Activated CD4-positive, alpha-beta T cell treated with anti-CD3 and anti-CD28 coated beads for 36 hours (primary cell): ENCODE results near the gene REEP1. TPM values are rescaled to one million over a fixed set of nuclear protein-coding genes. Genes with fewer than 3 reads are reported as not detected.
A peak's percentile ranks its signal among the peaks of the same experiment; 100 is the strongest.

ENCODE experiments used
- ATAC-seq: fragments of 200-7000 bp; cut with Tn5 transposase; one replicate; pipeline ENCODE4 v1.10.0; 2021; ENCODE audit warnings: mild to moderate bottlenecking, moderate library complexity
- CTCF ChIA-PET: fragments of 350-600 bp; sonication (Branson Sonifier 250); formaldehyde crosslinking; loops from one replicate; lab custom pipeline; 2021; ENCODE audit warnings: antibody characterized with exemption; lab: Charles Lee
- POLR2A ChIA-PET: fragments of 350-600 bp; sonication (Branson Sonifier 250); formaldehyde crosslinking; loops from one replicate; lab custom pipeline; 2021; ENCODE audit warnings: antibody characterized with exemption, inconsistent platforms; lab: Charles Lee
- DNase-seq: peaks from one replicate; pipeline ENCODE4 v3.0.0-alpha.2; 2020
- H3K27ac Mint-ChIP-seq: one replicate; pipeline ENCODE4 v1.8.0; 2021; ENCODE audit warnings: mixed read lengths
- H3K27me3 Mint-ChIP-seq: one replicate; pipeline ENCODE4 v1.8.0; 2021; ENCODE audit warnings: mixed read lengths
- H3K36me3 Mint-ChIP-seq: one replicate; pipeline ENCODE4 v1.8.0; 2021; ENCODE audit warnings: low read depth, mixed read lengths
- H3K4me1 Mint-ChIP-seq: one replicate; pipeline ENCODE4 v1.8.0; 2021; ENCODE audit warnings: mixed read lengths
- H3K4me3 Mint-ChIP-seq: one replicate; pipeline ENCODE4 v1.8.0; 2021; ENCODE audit warnings: mild to moderate bottlenecking, moderate library complexity, mixed read lengths
- H3K9me3 Mint-ChIP-seq: one replicate; pipeline ENCODE4 v1.8.0; 2021; ENCODE audit warnings: low read depth, mixed read lengths
- intact Hi-C, 2 experiments: fragments of 100-400 bp; cut with DNase I in 1 of 2; cut with micrococcal nuclease in 1 of 2; formaldehyde crosslinking; loops; one replicate each; pipeline versions ENCODE4 v1.14.2 to v1.15.1; 2022 to 2024; cut with DNase I, micrococcal nuclease
- total RNA-seq, 2 experiments: library from RNA; stranded (reverse); gene quantifications; one replicate each; pipeline ENCODE4 v1.2.3, GENCODE V29; 2021

The REEP1 gene
- total RNA-seq, 2 experiments from 2014 or later: 0.19 to 0.30 TPM

GRCh38 chr2:86368161-86368824 lies 30.9 kb upstream of the REEP1 start:
- peak overlapping the region; percentile 53 for H3K4me3 Mint-ChIP-seq
- peak; percentile 76 for ATAC-seq
- no peaks in the 10 kb centered on the region for H3K27me3 Mint-ChIP-seq
- POLR2A ChIA-PET: interaction anchor here (0.8 kb wide), 1 partner anchor 173 kb away, joined by 4 read pairs; no protein-coding TSS in a partner anchor
- peaks cover 47% of the 10 kb centered on the region for H3K4me1 Mint-ChIP-seq
- DNase-seq: peak; percentile 65
- intact Hi-C loops: loop anchor here (1.0 to 2.0 kb wide), 3 partner anchors 143 to 255 kb away; partner anchors contain the start of gene RNF103 (in 1 of the 2)
- H3K9me3 Mint-ChIP-seq: peaks cover 6% of the 10 kb centered on the region
- peak overlapping the region; percentile 72 for H3K27ac Mint-ChIP-seq
- peaks cover 8% of the 10 kb centered on the region for H3K36me3 Mint-ChIP-seq
- CTCF ChIA-PET: interaction anchor here (0.6 to 4.0 kb wide), 9 partner anchors 12 to 192 kb away, joined by 3 to 24 read pairs (median 4); no protein-coding TSS in a partner anchor

DNA sequence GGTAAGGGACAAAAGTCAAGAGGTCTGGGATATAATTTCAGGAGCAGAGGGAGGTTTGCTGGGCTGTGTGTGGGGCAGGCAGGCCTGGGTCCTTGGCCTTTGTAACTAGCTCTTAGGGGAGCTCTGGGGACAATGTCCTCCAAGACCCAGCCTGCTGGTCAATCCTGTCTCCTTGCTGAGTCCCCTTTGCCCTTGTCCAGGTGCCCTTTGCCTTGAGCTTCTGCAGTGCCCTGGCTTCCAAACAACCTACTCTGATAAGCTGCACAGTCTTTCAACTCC lies 30.0 kb upstream of the REEP1 start:
- CTCF ChIA-PET: interaction anchor here (1.0 to 4.0 kb wide), 4 partner anchors 22 to 146 kb away, joined by 4 to 24 read pairs (median 6); no protein-coding TSS in a partner anchor
- no peak for DNase-seq
- POLR2A ChIA-PET: no interaction called here
- no peaks in the 10 kb centered on the region for H3K27me3 Mint-ChIP-seq
- H3K4me3 Mint-ChIP-seq: no peak overlapping the region
- no peak for ATAC-seq
- H3K9me3 Mint-ChIP-seq: peaks cover 6% of the 10 kb centered on the region
- intact Hi-C loops: no loop called here
- no peak overlapping the region for H3K27ac Mint-ChIP-seq
- peaks cover 40% of the 10 kb centered on the region for H3K4me1 Mint-ChIP-seq
- peaks cover 8% of the 10 kb centered on the region for H3K36me3 Mint-ChIP-seq

GRCh38 chr2:86366651-86367498 lies 29.4 kb upstream of the REEP1 start:
- H3K27me3 Mint-ChIP-seq: no peaks in the 10 kb centered on the region
- CTCF ChIA-PET: interaction anchor here (0.6 to 4.0 kb wide), 7 partner anchors 22 to 542 kb away, joined by 3 to 24 read pairs (median 5); no protein-coding TSS in a partner anchor
- H3K27ac Mint-ChIP-seq: no peak overlapping the region
- peaks cover 35% of the 10 kb centered on the region for H3K4me1 Mint-ChIP-seq
- DNase-seq (no peak), ATAC-seq (no peak)
- POLR2A ChIA-PET: no interaction called here
- peaks cover 6% of the 10 kb centered on the region for H3K9me3 Mint-ChIP-seq
- no peak overlapping the region for H3K4me3 Mint-ChIP-seq
- H3K36me3 Mint-ChIP-seq: peaks cover 8% of the 10 kb centered on the region
- intact Hi-C loops: no loop called here

- Mint-ChIP-seq H3K9me3 (peaks cover 5% of the 10 kb centered on the region), H3K27me3 (no peaks in the 10 kb centered on the region), H3K36me3 (peaks cover 7% of the 10 kb centered on the region), H3K27ac (no peak overlapping the region), H3K4me3 (no peak overlapping the region), H3K4me1 (peaks cover 24% of the 10 kb centered on the region)
- ChIA-PET CTCF (interaction anchor here (1.0 kb wide), 1 partner anchor 82 kb away, joined by 3 read pairs; no protein-coding TSS in a partner anchor), POLR2A (no interaction called here)
- no peak for DNase-seq
- intact Hi-C loops: no loop called here
- ATAC-seq: no peak
Observed at GRCh38 chr2:86364894-86365293, 27.5 kb upstream of the REEP1 start.

DNA sequence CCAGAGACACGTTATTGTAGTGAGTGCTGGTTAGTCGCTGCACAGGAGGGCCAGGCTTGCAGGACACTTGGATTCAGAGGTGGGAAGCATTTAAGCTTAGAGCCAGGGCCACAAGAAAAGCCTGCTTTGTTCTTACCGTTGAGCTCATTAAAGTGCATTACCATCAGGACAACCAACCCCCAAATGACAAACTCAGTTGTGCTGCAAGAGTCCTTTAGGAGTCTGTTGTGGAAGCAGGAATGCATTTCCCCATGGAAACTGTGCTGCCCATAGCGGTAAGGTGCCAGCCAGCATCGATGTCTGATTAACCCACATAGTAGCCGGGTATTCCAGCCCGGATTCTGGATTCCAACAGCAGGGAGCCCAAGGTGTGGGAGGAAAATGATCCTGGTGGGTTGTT lies 23.4 kb upstream of the REEP1 start:
- Mint-ChIP-seq H3K27ac (no peak overlapping the region), H3K4me3 (no peak overlapping the region), H3K4me1 (no peaks in the 10 kb centered on the region), H3K36me3 (no peaks in the 10 kb centered on the region), H3K27me3 (peaks cover 2% of the 10 kb centered on the region), H3K9me3 (no peaks in the 10 kb centered on the region)
- ChIA-PET CTCF (interaction anchor here (0.7 kb wide), 1 partner anchor 75 kb away, joined by 3 read pairs; no protein-coding TSS in a partner anchor), POLR2A (no interaction called here)
- intact Hi-C loops: no loop called here
- ATAC-seq: no peak
- DNase-seq: no peak

- ChIA-PET CTCF (interaction anchor here (1.0 to 2.0 kb wide), 2 partner anchors 14 to 90 kb away, joined by 3 to 5 read pairs; no protein-coding TSS in a partner anchor), POLR2A (no interaction called here)
- DNase-seq: no peak
- intact Hi-C loops: no loop called here
- no peaks in the 10 kb centered on the region for H3K4me1 Mint-ChIP-seq
- no peaks in the 10 kb centered on the region for H3K9me3 Mint-ChIP-seq
- H3K27me3 Mint-ChIP-seq: peaks cover 3% of the 10 kb centered on the region
- no peak for ATAC-seq
- H3K27ac Mint-ChIP-seq: no peak overlapping the region
- H3K36me3 Mint-ChIP-seq: no peaks in the 10 kb centered on the region
- H3K4me3 Mint-ChIP-seq: no peak overlapping the region
Observed at GRCh38 chr2:86358957-86359356, 21.5 kb upstream of the REEP1 start.

DNA sequence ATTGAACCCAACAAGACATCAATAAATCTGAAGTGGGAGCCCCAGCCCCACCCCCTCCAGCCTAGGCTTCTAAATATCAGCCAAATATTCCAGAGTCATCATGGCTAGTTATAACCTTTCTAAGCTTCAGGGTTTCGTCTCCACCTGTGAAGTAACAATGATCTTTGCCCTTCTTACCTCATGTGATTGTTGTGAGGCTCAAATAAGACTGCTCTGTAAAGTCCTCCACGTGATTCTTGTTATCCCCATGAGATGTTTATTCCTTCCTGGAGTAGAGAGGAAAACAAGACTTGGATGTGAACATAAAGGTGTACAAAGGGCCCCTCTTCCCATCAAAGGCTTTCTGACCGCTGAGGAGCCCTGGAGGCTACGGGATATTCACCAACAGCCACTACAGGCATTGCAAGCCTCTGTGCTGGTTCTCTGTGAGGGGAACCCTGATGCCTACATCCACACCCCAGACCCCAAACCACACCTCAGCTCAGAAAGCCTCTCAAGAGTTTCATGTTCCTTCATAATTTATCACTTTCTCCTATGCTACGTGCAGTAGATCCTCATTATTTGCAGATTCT lies 20.1 kb upstream of the REEP1 start:
- Mint-ChIP-seq H3K4me1 (no peaks in the 10 kb centered on the region), H3K9me3 (no peaks in the 10 kb centered on the region), H3K36me3 (no peaks in the 10 kb centered on the region), H3K27me3 (peaks cover 5% of the 10 kb centered on the region), H3K27ac (no peak overlapping the region), H3K4me3 (no peak overlapping the region)
- ChIA-PET CTCF (no interaction called here), POLR2A (interaction anchor here (0.7 kb wide), 1 partner anchor 645 kb away, joined by 3 read pairs; no protein-coding TSS in a partner anchor)
- ATAC-seq: no peak
- intact Hi-C loops: no loop called here
- DNase-seq: no peak

GRCh38 chr2:86352727-86353221 lies 15.3 kb upstream of the REEP1 start:
- ATAC-seq: no peak
- H3K36me3 Mint-ChIP-seq: no peaks in the 10 kb centered on the region
- CTCF ChIA-PET: no interaction called here
- no peaks in the 10 kb centered on the region for H3K9me3 Mint-ChIP-seq
- H3K4me3 Mint-ChIP-seq: no peak overlapping the region
- peaks cover 11% of the 10 kb centered on the region for H3K27me3 Mint-ChIP-seq
- intact Hi-C loops: no loop called here
- H3K27ac Mint-ChIP-seq: no peak overlapping the region
- no peak for DNase-seq
- POLR2A ChIA-PET: no interaction called here
- no peaks in the 10 kb centered on the region for H3K4me1 Mint-ChIP-seq

DNA sequence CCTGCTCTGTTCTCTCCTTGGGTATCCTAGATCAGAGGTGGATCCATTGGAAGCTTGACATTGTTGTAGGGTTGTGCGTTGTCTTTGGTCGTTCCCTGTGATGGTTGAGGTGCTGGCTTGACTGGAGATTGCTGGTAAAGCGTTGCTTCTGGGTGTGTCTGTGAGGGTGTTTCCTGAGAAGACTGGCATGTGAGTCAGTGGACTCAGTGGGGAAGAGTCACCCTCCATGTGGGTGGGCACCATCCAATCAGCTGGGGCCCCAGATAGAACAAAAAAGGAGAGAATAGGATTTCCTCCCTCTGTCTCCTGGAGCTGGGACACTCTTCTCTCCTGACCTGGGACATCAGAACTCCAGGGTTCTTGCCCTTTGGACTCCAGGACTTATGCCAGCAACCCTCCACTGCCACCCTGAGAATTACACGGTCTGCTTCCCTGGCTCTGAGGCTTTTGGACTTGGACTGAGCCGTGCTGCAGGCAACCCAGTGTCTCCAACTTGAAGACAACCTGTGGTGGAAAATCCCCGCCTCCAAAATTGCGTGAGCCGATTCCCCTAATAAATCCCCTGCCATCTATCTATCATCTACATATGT lies 14.8 kb upstream of the REEP1 start:
- H3K27ac Mint-ChIP-seq: no peak overlapping the region
- no peaks in the 10 kb centered on the region for H3K9me3 Mint-ChIP-seq
- ChIA-PET CTCF (interaction anchor here (0.7 kb wide), 1 partner anchor 24 kb away, joined by 3 read pairs; no protein-coding TSS in a partner anchor), POLR2A (no interaction called here)
- no peaks in the 10 kb centered on the region for H3K4me1 Mint-ChIP-seq
- DNase-seq: no peak
- H3K27me3 Mint-ChIP-seq: peaks cover 11% of the 10 kb centered on the region
- ATAC-seq: no peak
- no peak overlapping the region for H3K4me3 Mint-ChIP-seq
- no peaks in the 10 kb centered on the region for H3K36me3 Mint-ChIP-seq
- intact Hi-C loops: no loop called here

- Mint-ChIP-seq H3K27me3 (peaks cover 11% of the 10 kb centered on the region), H3K4me1 (no peaks in the 10 kb centered on the region), H3K27ac (no peak overlapping the region), H3K36me3 (no peaks in the 10 kb centered on the region), H3K9me3 (no peaks in the 10 kb centered on the region), H3K4me3 (no peak overlapping the region)
- no peak for ATAC-seq
- POLR2A ChIA-PET: no interaction called here
- DNase-seq: no peak
- CTCF ChIA-PET: no interaction called here
- intact Hi-C loops: no loop called here
Observed at GRCh38 chr2:86350751-86351150, 13.3 kb upstream of the REEP1 start.

DNA sequence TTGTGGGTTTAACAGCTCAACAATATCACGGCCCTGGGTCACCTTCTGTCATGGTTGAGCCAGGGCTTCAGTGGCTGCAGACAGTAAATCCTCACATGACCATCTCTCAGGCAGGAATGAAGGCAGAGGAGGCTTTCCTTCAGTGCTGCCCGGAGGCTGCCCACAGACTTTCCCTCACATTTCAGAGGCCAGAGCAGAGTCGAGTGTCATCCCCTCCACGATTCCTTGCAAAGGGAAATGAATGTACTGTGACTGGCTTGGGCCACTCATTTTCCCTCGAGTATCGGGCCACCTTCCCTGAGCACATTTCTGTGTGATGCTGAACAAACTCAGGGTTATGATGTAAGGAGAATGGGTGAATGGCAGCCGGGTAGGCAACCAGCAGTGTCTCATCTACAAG lies 10.0 kb upstream of the REEP1 start:
- Mint-ChIP-seq H3K9me3 (peaks cover 3% of the 10 kb centered on the region), H3K27me3 (peaks cover 17% of the 10 kb centered on the region), H3K27ac (no peak overlapping the region), H3K4me3 (no peak overlapping the region), H3K36me3 (no peaks in the 10 kb centered on the region), H3K4me1 (no peaks in the 10 kb centered on the region)
- no peak for DNase-seq
- CTCF ChIA-PET: interaction anchor here (0.7 kb wide), 1 partner anchor 132 kb away, joined by 3 read pairs; no protein-coding TSS in a partner anchor
- POLR2A ChIA-PET: no interaction called here
- no peak for ATAC-seq
- intact Hi-C loops: no loop called here
